Activated T-cell treated with anti-CD3 and anti-CD28 coated beads, Interleukin-2, amount 50 U/mL, for 4 hours (primary cell): ENCODE data around the gene TPX2. TPM values are rescaled to one million over a fixed set of nuclear protein-coding genes. Genes with fewer than 3 reads are reported as not detected.
A peak's percentile ranks its signal among the peaks of the same experiment; 100 is the strongest.

Experiments used
- ATAC-seq, 2 donors: fragments of 200-7000 bp; cut with Tn5 transposase; one replicate each; pipeline ENCODE4 v1.10.0; 2021
- DNase-seq: peaks from one replicate; pipeline ENCODE4 v3.0.0-alpha.2; 2020
- H3K27me3 Mint-ChIP-seq: one replicate; pipeline ENCODE4 v1.8.0; 2021; ENCODE audit warnings: low read depth, mixed read lengths
- H3K36me3 Mint-ChIP-seq: one replicate; pipeline ENCODE4 v1.8.0; 2022; ENCODE audit warnings: mixed read lengths; ENCODE audit not compliant: insufficient read depth
- H3K4me1 Mint-ChIP-seq: one replicate; pipeline ENCODE4 v1.8.0; 2021; ENCODE audit warnings: low read depth, mixed read lengths
- H3K4me3 Mint-ChIP-seq: one replicate; pipeline ENCODE4 v1.8.0; 2021; ENCODE audit warnings: mild to moderate bottlenecking, moderate library complexity, mixed read lengths
- H3K9me3 Mint-ChIP-seq: one replicate; pipeline ENCODE4 v1.8.0; 2021; ENCODE audit warnings: mixed read lengths
- total RNA-seq, 3 donors: library from RNA; stranded (reverse); gene quantifications; one replicate each; pipeline ENCODE4 v1.2.1, GENCODE V29; 2021

Gene TPX2
- total RNA-seq, 3 donors from 2014 or later, result 8.0 to 9.9 (median 9.3) TPM

- Mint-ChIP-seq H3K27me3 (no peaks in the 10 kb centered on the region), H3K36me3 (peaks cover 63% of the 10 kb centered on the region), H3K9me3 (no peaks in the 10 kb centered on the region), H3K4me1 (peaks cover 89% of the 10 kb centered on the region), H3K4me3 (peak overlapping the region; percentile 53)
- no peak for ATAC-seq
- no peak for DNase-seq
Observed at GRCh38 chr20:31712112-31712553, 27.0 kb upstream of the TPX2 start.

GRCh38 chr20:31712564-31713311 lies 26.4 kb upstream of the TPX2 start:
- Mint-ChIP-seq H3K4me3 (peak overlapping the region; percentile 53), H3K4me1 (peaks cover 90% of the 10 kb centered on the region), H3K36me3 (peaks cover 64% of the 10 kb centered on the region), H3K27me3 (no peaks in the 10 kb centered on the region), H3K9me3 (no peaks in the 10 kb centered on the region)
- DNase-seq (no peak), ATAC-seq (no peak)

- Mint-ChIP-seq H3K36me3 (peaks cover 65% of the 10 kb centered on the region), H3K4me1 (peaks cover 88% of the 10 kb centered on the region)
Observed at GRCh38 chr20:31713312-31714273, 25.5 kb upstream of the TPX2 start.

GRCh38 chr20:31715766-31716165 lies 23.3 kb upstream of the TPX2 start:
- no peaks in the 10 kb centered on the region for H3K9me3 Mint-ChIP-seq
- no peak for ATAC-seq
- H3K4me3 Mint-ChIP-seq, result peak overlapping the region; percentile 95
- H3K27me3 Mint-ChIP-seq, result no peaks in the 10 kb centered on the region
- DNase-seq, result no peak
- H3K36me3 Mint-ChIP-seq, result peaks cover 77% of the 10 kb centered on the region
- peaks cover 82% of the 10 kb centered on the region for H3K4me1 Mint-ChIP-seq

More at GRCh38 chr20:31713312-31714273, 25.5 kb upstream of the TPX2 start:
- Mint-ChIP-seq H3K27me3 (no peaks in the 10 kb centered on the region), H3K4me3 (peak overlapping the region; percentile 53), H3K9me3 (no peaks in the 10 kb centered on the region)
- DNase-seq, result no peak
- no peak for ATAC-seq

- H3K9me3 Mint-ChIP-seq, result no peaks in the 10 kb centered on the region
- H3K27me3 Mint-ChIP-seq, result no peaks in the 10 kb centered on the region
- DNase-seq (no peak), ATAC-seq (no peak)
- H3K4me3 Mint-ChIP-seq, result peak overlapping the region; percentile 95
- H3K36me3 Mint-ChIP-seq, result peaks cover 77% of the 10 kb centered on the region
- H3K4me1 Mint-ChIP-seq, result peaks cover 76% of the 10 kb centered on the region
Observed at GRCh38 chr20:31716351-31716750, 22.7 kb upstream of the TPX2 start.

- peak in 1 of 2 donors; percentile 42 for ATAC-seq
- H3K4me3 Mint-ChIP-seq, result peak overlapping the region; percentile 95
- peaks cover 70% of the 10 kb centered on the region for H3K4me1 Mint-ChIP-seq
- DNase-seq, result no peak
- peaks cover 81% of the 10 kb centered on the region for H3K36me3 Mint-ChIP-seq
- no peaks in the 10 kb centered on the region for H3K27me3 Mint-ChIP-seq
- H3K9me3 Mint-ChIP-seq, result no peaks in the 10 kb centered on the region
Observed at GRCh38 chr20:31716818-31717477, 22.1 kb upstream of the TPX2 start.

GRCh38 chr20:31717478-31718201 lies 21.4 kb upstream of the TPX2 start:
- ATAC-seq (peak; percentile 62 to 68), DNase-seq (no peak)
- no peaks in the 10 kb centered on the region for H3K27me3 Mint-ChIP-seq
- no peaks in the 10 kb centered on the region for H3K9me3 Mint-ChIP-seq
- H3K36me3 Mint-ChIP-seq, result peaks cover 82% of the 10 kb centered on the region
- H3K4me1 Mint-ChIP-seq, result peaks cover 64% of the 10 kb centered on the region
- H3K4me3 Mint-ChIP-seq, result peak overlapping the region; percentile 95

- no peaks in the 10 kb centered on the region for H3K27me3 Mint-ChIP-seq
- H3K36me3 Mint-ChIP-seq, result peaks cover 69% of the 10 kb centered on the region
- H3K4me1 Mint-ChIP-seq, result peaks cover 52% of the 10 kb centered on the region
- no peaks in the 10 kb centered on the region for H3K9me3 Mint-ChIP-seq
- DNase-seq (no peak), ATAC-seq (no peak)
- H3K4me3 Mint-ChIP-seq, result peak overlapping the region; percentile 95
Observed at GRCh38 chr20:31718952-31719643, 20.0 kb upstream of the TPX2 start.

- ATAC-seq (no peak), DNase-seq (no peak)
- peaks cover 63% of the 10 kb centered on the region for H3K36me3 Mint-ChIP-seq
- peaks cover 45% of the 10 kb centered on the region for H3K4me1 Mint-ChIP-seq
- H3K27me3 Mint-ChIP-seq, result no peaks in the 10 kb centered on the region
- H3K4me3 Mint-ChIP-seq, result peak overlapping the region; percentile 95
- no peaks in the 10 kb centered on the region for H3K9me3 Mint-ChIP-seq
Observed at GRCh38 chr20:31719644-31720485, 19.2 kb upstream of the TPX2 start.

- H3K9me3 Mint-ChIP-seq, result no peaks in the 10 kb centered on the region
- H3K27me3 Mint-ChIP-seq, result no peaks in the 10 kb centered on the region
- peaks cover 58% of the 10 kb centered on the region for H3K36me3 Mint-ChIP-seq
- ATAC-seq (no peak), DNase-seq (no peak)
- H3K4me3 Mint-ChIP-seq, result peak overlapping the region; percentile 95
- peaks cover 37% of the 10 kb centered on the region for H3K4me1 Mint-ChIP-seq
Observed at GRCh38 chr20:31720486-31721407, 18.3 kb upstream of the TPX2 start.

- Mint-ChIP-seq H3K9me3 (no peaks in the 10 kb centered on the region), H3K4me3 (peak overlapping the region; percentile 95), H3K36me3 (peaks cover 52% of the 10 kb centered on the region), H3K4me1 (peaks cover 28% of the 10 kb centered on the region), H3K27me3 (no peaks in the 10 kb centered on the region)
- no peak for DNase-seq
- no peak for ATAC-seq
Observed at GRCh38 chr20:31721408-31722256, 17.5 kb upstream of the TPX2 start.
